ENCODE data around the gene PHPT1.

The PHPT1 gene

GRCh38 chr9:136849038-136849959 is at the start of gene PHPT1:
TSS of gene PHPT1 (plus strand) at chr9:136849409. CDS start at chr9:136849431, 22 bp downstream.
- TF ChIP-seq GATA3 (IDR thresholded peaks at IDR 0.05; ENCODE audit: low read depth, low read length) = no peak
- TF ChIP-seq GATA2 (IDR thresholded peaks at IDR 0.05; ENCODE audit: low read depth, low read length) = no peak; the same call in 1 of the 2 replicates

- TF ChIP-seq GATA2 (IDR thresholded peaks at IDR 0.05; ENCODE audit: low read depth, low read length) (no peak), GATA3 (IDR thresholded peaks at IDR 0.05; ENCODE audit: low read depth, low read length) (no peak)
These were observed 49.2 kb upstream of the PHPT1 start for GRCh38 chr9:136799854-136800657.

- TF ChIP-seq GATA3 (IDR thresholded peaks at IDR 0.05; ENCODE audit: low read depth, low read length) (no peak), GATA2 (IDR thresholded peaks at IDR 0.05; ENCODE audit: low read depth, low read length) (no peak)
These were observed 46.9 kb upstream of the PHPT1 start for GRCh38 chr9:136802321-136802720.

- TF ChIP-seq GATA2 (IDR thresholded peaks at IDR 0.05; ENCODE audit: low read depth, low read length) (no peak), GATA3 (IDR thresholded peaks at IDR 0.05; ENCODE audit: low read depth, low read length) (no peak)
These were observed 45.4 kb upstream of the PHPT1 start for GRCh38 chr9:136803551-136804508.

- TF ChIP-seq GATA3 (IDR thresholded peaks at IDR 0.05; ENCODE audit: low read depth, low read length) = no peak
- no peak for TF ChIP-seq GATA2 (IDR thresholded peaks at IDR 0.05; ENCODE audit: low read depth, low read length)
These were observed 44.6 kb upstream of the PHPT1 start for GRCh38 chr9:136804509-136805206.

- no peak for TF ChIP-seq GATA3 (IDR thresholded peaks at IDR 0.05; ENCODE audit: low read depth, low read length)
- TF ChIP-seq GATA2 (IDR thresholded peaks at IDR 0.05; ENCODE audit: low read depth, low read length) = no peak
These were observed 43.9 kb upstream of the PHPT1 start for GRCh38 chr9:136805207-136805740.

- TF ChIP-seq GATA2 (IDR thresholded peaks at IDR 0.05; ENCODE audit: low read depth, low read length) = no peak
- TF ChIP-seq GATA3 (IDR thresholded peaks at IDR 0.05; ENCODE audit: low read depth, low read length) = no peak
These were observed 43.1 kb upstream of the PHPT1 start for GRCh38 chr9:136806067-136806466.

- TF ChIP-seq GATA3 (IDR thresholded peaks at IDR 0.05; ENCODE audit: low read depth, low read length) (no peak), GATA2 (IDR thresholded peaks at IDR 0.05; ENCODE audit: low read depth, low read length) (no peak)
These were observed 42.5 kb upstream of the PHPT1 start for GRCh38 chr9:136806631-136807201.

GRCh38 chr9:136807281-136808074 is 41.7 kb upstream of the PHPT1 start, which contains the start of gene RABL6:
TSS of gene RABL6 (plus strand) at chr9:136807948. CDS start at chr9:136808197, 249 bp downstream.
- TF ChIP-seq GATA3 (IDR thresholded peaks at IDR 0.05; ENCODE audit: low read depth, low read length) (no peak), GATA2 (IDR thresholded peaks at IDR 0.05; ENCODE audit: low read depth, low read length) (no peak)

GRCh38 chr9:136808075-136808805 is 41.0 kb upstream of the PHPT1 start:
- TF ChIP-seq GATA3 (IDR thresholded peaks at IDR 0.05; ENCODE audit: low read depth, low read length) (no peak), GATA2 (IDR thresholded peaks at IDR 0.05; ENCODE audit: low read depth, low read length) (no peak)

GRCh38 chr9:136808806-136809158 is 40.4 kb upstream of the PHPT1 start:
- no peak for TF ChIP-seq GATA3 (IDR thresholded peaks at IDR 0.05; ENCODE audit: low read depth, low read length)
- no peak for TF ChIP-seq GATA2 (IDR thresholded peaks at IDR 0.05; ENCODE audit: low read depth, low read length)

Data from SH-SY5Y (cell line).